Measurements from ENCODE around the gene FBXO40. TPM values are rescaled to one million over a fixed set of nuclear protein-coding genes. Genes with fewer than 3 reads are reported as not detected.
"Not testable (repeated sequence)": the region's sequence is repeated elsewhere in the genome, so short reads cannot be mapped to it uniquely, and the experiment has no call there.

The FBXO40 gene
- not detected in 2 replicates for total RNA-seq (2014; rRNA removed; shearing (Covaris generic); ENCODE audit: low replicate concordance)

GRCh38 chr3:121592856-121593702 is at the start of gene FBXO40:
Gene FBXO40 (plus strand): TSS chr3:121593379. CDS start chr3:121620576, 27,197 bp downstream.
- H3K4me3 ChIP-seq = no peak within 1 kb of the TSS
- no peaks in the 10 kb centered on the region for H3K36me3 ChIP-seq
- no peak for DNase-seq
- no peaks in the 10 kb centered on the region for H3K9me3 ChIP-seq
- 0 out of 2 replicates have a peak, but pooled peaks cover 2% of the 10 kb centered on the region for H3K27me3 ChIP-seq

- H3K36me3 ChIP-seq = peaks cover 36% of the 10 kb centered on the region
- peak overlapping the region; percentile 75 for H3K4me3 ChIP-seq
- no peaks in the 10 kb centered on the region for H3K27me3 ChIP-seq
- no peaks in the 10 kb centered on the region for H3K9me3 ChIP-seq
- peak; percentile 12 for DNase-seq
These were observed 48.1 kb upstream of the FBXO40 start for GRCh38 chr3:121545049-121545573.

- Histone ChIP-seq H3K36me3 (peaks cover 30% of the 10 kb centered on the region), H3K27me3 (no peaks in the 10 kb centered on the region), H3K9me3 (no peaks in the 10 kb centered on the region), H3K4me3 (peak within 1 kb of the TSS; percentile 75)
- DNase-seq = peak; percentile 95
These were observed 47.4 kb upstream of the FBXO40 start, which contains the start of gene POLQ for GRCh38 chr3:121545574-121546455. Gene POLQ (minus strand): TSS chr3:121545988. CDS start chr3:121545877, 111 bp downstream.

- Histone ChIP-seq H3K27me3 (no peaks in the 10 kb centered on the region), H3K4me3 (no peak overlapping the region), H3K36me3 (no peaks in the 10 kb centered on the region), H3K9me3 (no peaks in the 10 kb centered on the region)
- DNase-seq = no peak
These were observed 40.8 kb upstream of the FBXO40 start for GRCh38 chr3:121552379-121552778.

- Histone ChIP-seq H3K27me3 (no peaks in the 10 kb centered on the region), H3K36me3 (no peaks in the 10 kb centered on the region), H3K4me3 (no peak overlapping the region), H3K9me3 (no peaks in the 10 kb centered on the region)
- no peak for DNase-seq
These were observed 40.4 kb upstream of the FBXO40 start for GRCh38 chr3:121552797-121553196.

- Histone ChIP-seq H3K27me3 (no peaks in the 10 kb centered on the region), H3K36me3 (no peaks in the 10 kb centered on the region)
These were observed 35.7 kb upstream of the FBXO40 start for GRCh38 chr3:121557426-121557934.

GRCh38 chr3:121562148-121562547 is 31.0 kb upstream of the FBXO40 start:
- Histone ChIP-seq H3K9me3 (no peaks in the 10 kb centered on the region), H3K4me3 (no peak overlapping the region), H3K27me3 (no peaks in the 10 kb centered on the region), H3K36me3 (no peaks in the 10 kb centered on the region)
- DNase-seq = no peak

More at GRCh38 chr3:121557426-121557934, 35.7 kb upstream of the FBXO40 start:
- Histone ChIP-seq H3K4me3 (no peak overlapping the region), H3K9me3 (no peaks in the 10 kb centered on the region)
- DNase-seq = no peak

- Histone ChIP-seq H3K36me3 (no peaks in the 10 kb centered on the region), H3K9me3 (no peaks in the 10 kb centered on the region), H3K27me3 (peaks cover 2% of the 10 kb centered on the region; the same call in 1 of the 2 replicates), H3K4me3 (no peak overlapping the region)
- no peak for DNase-seq
These were observed 26.4 kb upstream of the FBXO40 start for GRCh38 chr3:121566773-121567172.

GRCh38 chr3:121567649-121568048 is 25.5 kb upstream of the FBXO40 start, which contains the start of gene ARGFX:
Gene ARGFX (plus strand): TSS chr3:121567949. CDS start chr3:121570714, 2,765 bp downstream.
- H3K4me3 ChIP-seq = no peak within 1 kb of the TSS
- DNase-seq = no peak
- no peaks in the 10 kb centered on the region for H3K9me3 ChIP-seq
- H3K27me3 ChIP-seq = peaks cover 2% of the 10 kb centered on the region; the same call in 1 of the 2 replicates
- no peaks in the 10 kb centered on the region for H3K36me3 ChIP-seq

GRCh38 chr3:121574449-121574848 is 18.7 kb upstream of the FBXO40 start:
- Histone ChIP-seq H3K9me3 (no peaks in the 10 kb centered on the region), H3K36me3 (no peaks in the 10 kb centered on the region), H3K4me3 (no peak overlapping the region), H3K27me3 (peaks cover 2% of the 10 kb centered on the region; the same call in 1 of the 2 replicates)
- peak; percentile 20 for DNase-seq

GRCh38 chr3:121581691-121582090 is 11.5 kb upstream of the FBXO40 start:
- H3K4me3 ChIP-seq = no peak overlapping the region
- DNase-seq = no peak
- no peaks in the 10 kb centered on the region for H3K36me3 ChIP-seq
- H3K27me3 ChIP-seq = peaks cover 16% of the 10 kb centered on the region; the same call in 1 of the 2 replicates
- H3K9me3 ChIP-seq = no peaks in the 10 kb centered on the region

- no peak for DNase-seq
- H3K36me3 ChIP-seq = no peaks in the 10 kb centered on the region
- H3K4me3 ChIP-seq = no peak overlapping the region
- no peaks in the 10 kb centered on the region for H3K9me3 ChIP-seq
- peaks cover 18% of the 10 kb centered on the region; the same call in 1 of the 2 replicates for H3K27me3 ChIP-seq
These were observed 8.8 kb upstream of the FBXO40 start for GRCh38 chr3:121584418-121584817.

GRCh38 chr3:121593806-121594205 is 627 bp downstream of the FBXO40 start:
- not testable (repeated sequence) for DNase-seq, H3K36me3 ChIP-seq, H3K9me3 ChIP-seq, H3K27me3 ChIP-seq, H3K4me3 ChIP-seq

- H3K36me3 ChIP-seq = no peaks in the 10 kb centered on the region
- no peak overlapping the region for H3K4me3 ChIP-seq
- no peak for DNase-seq
- 0 out of 2 replicates have a peak, but pooled peaks cover 2% of the 10 kb centered on the region for H3K27me3 ChIP-seq
- no peaks in the 10 kb centered on the region for H3K9me3 ChIP-seq
These were observed 1.7 kb downstream of the FBXO40 start for GRCh38 chr3:121594850-121595249.

- H3K9me3 ChIP-seq = no peaks in the 10 kb centered on the region
These were observed 2.7 kb downstream of the FBXO40 start for GRCh38 chr3:121595765-121596406.

GRCh38 chr3:121598564-121598963 is 5.4 kb downstream of the FBXO40 start:
- Histone ChIP-seq H3K4me3 (no peak overlapping the region), H3K9me3 (no peaks in the 10 kb centered on the region), H3K27me3 (no peaks in the 10 kb centered on the region), H3K36me3 (no peaks in the 10 kb centered on the region)
- DNase-seq = no peak

More at GRCh38 chr3:121595765-121596406, 2.7 kb downstream of the FBXO40 start:
- Histone ChIP-seq H3K4me3 (no peak overlapping the region), H3K27me3 (no peaks in the 10 kb centered on the region), H3K36me3 (no peaks in the 10 kb centered on the region)
- DNase-seq = no peak
